Measurements from ENCODE around the gene DCAF6. TPM values are rescaled to one million over a fixed set of nuclear protein-coding genes. Genes with fewer than 3 reads are reported as not detected.
A peak's percentile ranks its signal among the peaks of the same experiment; 100 is the strongest.

Gene DCAF6
- total RNA-seq, 1 donor from 2014 or later = 42.7 TPM

- TF ChIP-seq, protein P1, sequence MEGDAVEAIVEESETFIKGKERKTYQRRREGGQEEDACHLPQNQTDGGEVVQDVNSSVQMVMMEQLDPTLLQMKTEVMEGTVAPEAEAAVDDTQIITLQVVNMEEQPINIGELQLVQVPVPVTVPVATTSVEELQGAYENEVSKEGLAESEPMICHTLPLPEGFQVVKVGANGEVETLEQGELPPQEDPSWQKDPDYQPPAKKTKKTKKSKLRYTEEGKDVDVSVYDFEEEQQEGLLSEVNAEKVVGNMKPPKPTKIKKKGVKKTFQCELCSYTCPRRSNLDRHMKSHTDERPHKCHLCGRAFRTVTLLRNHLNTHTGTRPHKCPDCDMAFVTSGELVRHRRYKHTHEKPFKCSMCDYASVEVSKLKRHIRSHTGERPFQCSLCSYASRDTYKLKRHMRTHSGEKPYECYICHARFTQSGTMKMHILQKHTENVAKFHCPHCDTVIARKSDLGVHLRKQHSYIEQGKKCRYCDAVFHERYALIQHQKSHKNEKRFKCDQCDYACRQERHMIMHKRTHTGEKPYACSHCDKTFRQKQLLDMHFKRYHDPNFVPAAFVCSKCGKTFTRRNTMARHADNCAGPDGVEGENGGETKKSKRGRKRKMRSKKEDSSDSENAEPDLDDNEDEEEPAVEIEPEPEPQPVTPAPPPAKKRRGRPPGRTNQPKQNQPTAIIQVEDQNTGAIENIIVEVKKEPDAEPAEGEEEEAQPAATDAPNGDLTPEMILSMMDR (IDR thresholded peaks at IDR 0.05; ENCODE audit: unreplicated experiment) = no peak
- Mint-ChIP-seq H3K4me1 (ENCODE audit: low read depth) (peaks cover 4% of the 10 kb centered on the region), H3K36me3 (ENCODE audit: insufficient read depth) (peaks cover 23% of the 10 kb centered on the region), H3K9me3 (ENCODE audit: low read depth) (no peaks in the 10 kb centered on the region), H3K4me3 (ENCODE audit: low read depth) (no peak overlapping the region), H3K27me3 (no peaks in the 10 kb centered on the region), H3K27ac (no peak overlapping the region)
- no peak for DNase-seq (ENCODE audit: low spot score, unreplicated experiment)
These were observed 153.5 kb downstream of the DCAF6 start for GRCh38 chr1:168089979-168090337.

DNA sequence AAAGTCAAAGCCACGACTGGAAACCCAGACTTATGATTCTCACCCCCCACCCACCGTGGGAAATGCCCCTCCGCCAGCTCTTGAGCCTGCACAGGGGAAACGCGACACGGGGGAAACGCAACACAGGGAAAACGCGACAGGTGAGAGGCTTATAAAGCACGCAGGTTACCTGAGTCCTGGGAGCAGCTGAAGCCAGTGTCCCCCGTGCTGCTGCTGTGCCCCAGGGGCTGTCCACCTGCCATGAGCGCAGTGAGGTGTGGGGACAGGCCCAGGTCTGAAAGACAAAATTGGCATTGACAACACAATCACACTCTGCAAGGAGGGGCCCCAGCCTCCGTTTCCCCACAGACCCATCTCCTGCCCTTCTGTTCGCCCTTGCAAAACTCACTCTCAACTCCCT, 153.9 kb downstream of the DCAF6 start:
- Mint-ChIP-seq H3K36me3 (ENCODE audit: insufficient read depth) (peaks cover 25% of the 10 kb centered on the region), H3K27ac (no peak overlapping the region)
- no peak for DNase-seq (ENCODE audit: low spot score, unreplicated experiment)

DNA sequence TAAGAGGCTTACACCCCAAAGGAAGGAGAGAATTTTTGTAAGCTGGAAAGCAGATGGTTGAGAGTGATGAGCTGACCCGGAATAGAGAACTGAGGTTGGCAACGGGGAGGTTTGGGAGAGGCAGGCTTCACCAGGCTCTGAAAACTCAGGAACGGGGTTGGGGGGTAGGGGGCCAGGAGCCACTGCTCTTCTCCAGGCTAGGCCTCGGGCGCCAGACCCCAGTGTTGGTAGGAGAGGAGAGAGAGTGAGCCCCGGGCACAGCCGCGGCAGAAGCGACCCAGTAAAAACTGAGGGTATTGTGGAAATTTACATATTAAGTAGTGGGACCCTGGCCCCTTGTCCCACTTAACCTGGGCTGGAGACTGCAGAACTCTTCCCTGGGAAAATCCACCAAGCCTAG, 154.6 kb downstream of the DCAF6 start:
- Mint-ChIP-seq H3K9me3 (ENCODE audit: low read depth) (no peaks in the 10 kb centered on the region), H3K4me1 (ENCODE audit: low read depth) (peaks cover 4% of the 10 kb centered on the region), H3K36me3 (ENCODE audit: insufficient read depth) (peaks cover 26% of the 10 kb centered on the region), H3K27me3 (no peaks in the 10 kb centered on the region), H3K4me3 (ENCODE audit: low read depth) (no peak overlapping the region), H3K27ac (no peak overlapping the region)
- TF ChIP-seq, protein P1 (IDR thresholded peaks at IDR 0.05; ENCODE audit: unreplicated experiment) = no peak
- DNase-seq (ENCODE audit: low spot score, unreplicated experiment) = no peak

More for the DNA sequence above, 153.9 kb downstream of the DCAF6 start:
- H3K27me3 Mint-ChIP-seq = no peaks in the 10 kb centered on the region
- H3K4me1 Mint-ChIP-seq (ENCODE audit: low read depth) = peaks cover 4% of the 10 kb centered on the region
- no peak overlapping the region for H3K4me3 Mint-ChIP-seq (ENCODE audit: low read depth)
- H3K9me3 Mint-ChIP-seq (ENCODE audit: low read depth) = no peaks in the 10 kb centered on the region
- TF ChIP-seq, protein P1 (IDR thresholded peaks at IDR 0.05; ENCODE audit: unreplicated experiment) = no peak

DNA sequence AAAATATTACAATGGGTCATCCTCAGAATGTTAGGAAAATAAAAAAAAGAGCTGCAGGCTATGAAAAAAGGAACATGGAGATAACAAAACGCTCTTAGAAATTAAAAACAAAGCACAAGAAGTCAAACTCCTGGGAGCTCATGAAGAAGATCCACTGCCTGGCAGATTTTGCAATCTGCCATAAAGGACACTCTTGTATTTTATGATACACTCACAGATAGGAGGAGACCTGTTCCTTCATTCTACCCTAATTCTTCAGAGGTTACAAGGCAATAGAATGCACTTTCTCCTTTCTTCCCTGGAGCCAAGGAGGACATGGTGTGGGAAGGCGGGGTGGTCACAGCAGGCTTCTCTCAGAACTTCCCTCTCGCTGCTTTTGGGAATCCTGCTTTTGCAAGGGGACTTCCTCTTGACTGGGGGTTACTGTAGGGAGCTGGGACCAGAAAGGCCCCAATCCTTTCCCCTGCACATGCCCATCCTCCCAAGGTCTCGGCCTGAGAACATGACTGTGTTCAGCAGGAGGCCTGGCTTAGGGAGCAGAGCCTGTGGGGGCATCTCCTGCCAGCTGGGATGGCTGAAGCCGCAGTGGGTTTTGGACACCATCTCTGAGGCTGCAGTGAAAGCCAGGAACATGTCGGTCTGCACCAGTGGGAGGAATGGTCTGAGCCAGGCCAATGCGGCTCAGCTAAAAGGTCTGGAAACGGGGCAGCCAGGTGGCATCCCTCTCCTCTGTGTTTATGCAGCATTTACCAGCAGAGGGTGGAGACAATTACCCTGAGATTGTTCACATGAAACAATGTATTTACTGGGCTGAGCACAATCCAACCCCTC, 155.5 kb downstream of the DCAF6 start:
- no peak for DNase-seq (ENCODE audit: low spot score, unreplicated experiment)
- Mint-ChIP-seq H3K4me1 (ENCODE audit: low read depth) (peaks cover under 1% of the 10 kb centered on the region), H3K9me3 (ENCODE audit: low read depth) (no peaks in the 10 kb centered on the region), H3K4me3 (ENCODE audit: low read depth) (no peak overlapping the region), H3K27me3 (no peaks in the 10 kb centered on the region), H3K27ac (no peak overlapping the region), H3K36me3 (ENCODE audit: insufficient read depth) (peaks cover 22% of the 10 kb centered on the region)
- TF ChIP-seq, protein P1 (IDR thresholded peaks at IDR 0.05; ENCODE audit: unreplicated experiment) = no peak

DNA sequence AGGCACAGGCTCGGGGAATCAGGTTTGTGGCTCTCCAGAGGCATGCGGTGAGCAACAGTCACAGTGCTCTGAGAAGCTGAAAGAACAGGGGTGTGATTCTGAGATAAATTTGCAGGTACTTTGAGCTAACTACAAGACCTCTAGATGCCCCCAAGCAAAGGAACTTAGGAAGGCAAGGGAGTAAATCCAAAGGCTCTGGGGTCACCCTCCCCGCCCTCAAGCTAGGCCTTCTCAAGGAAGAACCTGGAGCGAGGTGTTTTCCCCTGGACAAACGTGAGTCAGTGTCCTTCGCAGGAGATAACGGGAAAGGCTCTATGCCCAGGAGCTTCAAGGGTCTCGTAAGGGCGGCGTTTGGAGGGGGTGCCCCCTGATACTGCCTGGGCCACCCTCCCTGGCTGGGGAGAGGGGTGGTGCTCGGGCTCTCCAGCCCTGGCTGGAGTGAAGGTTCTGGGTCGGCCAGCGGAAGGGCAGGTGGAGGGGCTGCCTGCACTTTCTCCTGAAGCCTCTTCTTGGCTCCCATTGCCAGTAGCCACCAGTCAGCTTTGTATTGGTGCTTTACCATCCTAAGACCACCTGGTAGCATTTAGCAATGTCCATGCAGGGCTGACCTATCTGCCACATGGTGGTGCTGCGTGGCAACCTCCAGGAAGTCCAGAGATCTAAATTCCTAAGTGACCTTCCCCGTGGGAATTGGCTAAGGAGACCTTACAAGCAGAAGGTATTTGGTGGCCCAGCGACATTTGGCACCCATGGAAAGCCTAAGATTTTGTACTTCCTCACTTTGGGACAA, 156.3 kb downstream of the DCAF6 start:
- H3K36me3 Mint-ChIP-seq (ENCODE audit: insufficient read depth) = peaks cover 23% of the 10 kb centered on the region
- TF ChIP-seq, protein P1 (IDR thresholded peaks at IDR 0.05; ENCODE audit: unreplicated experiment) = peak; percentile 33
- H3K4me3 Mint-ChIP-seq (ENCODE audit: low read depth) = no peak overlapping the region
- no peaks in the 10 kb centered on the region for H3K4me1 Mint-ChIP-seq (ENCODE audit: low read depth)
- H3K9me3 Mint-ChIP-seq (ENCODE audit: low read depth) = no peaks in the 10 kb centered on the region
- no peak for DNase-seq (ENCODE audit: low spot score, unreplicated experiment)
- no peaks in the 10 kb centered on the region for H3K27me3 Mint-ChIP-seq
- no peak overlapping the region for H3K27ac Mint-ChIP-seq
